Aorta (tissue), 5 donors: Measurements from ENCODE around the gene PTPN7. TPM values are rescaled to one million over a fixed set of nuclear protein-coding genes. Genes with fewer than 3 reads are reported as not detected.
"Not testable (repeated sequence)": the region's sequence is repeated elsewhere in the genome, so short reads cannot be mapped to it uniquely, and the experiment has no call there.

Experiments used
- ATAC-seq: fragments of 200-7000 bp; cut with Tn5 transposase; one replicate; pipeline ENCODE4 v1.9.1; 2022; ENCODE audit warnings: moderate library complexity; ENCODE audit not compliant: low FRiP score
- DNase-seq, 2 donors: peaks; one replicate each; pipeline ENCODE4 v3.0.0-alpha.2; 2020
- H3K27ac ChIP-seq, 2 donors: one replicate each; pipeline ENCODE4 v1.5.1; 2013; ENCODE audit warnings: low read length in 2 of 2, mild to moderate bottlenecking in 2 of 2, moderate library complexity in 2 of 2, control low read depth in 1 of 2, inconsistent platforms in 1 of 2, low read depth in 1 of 2
- H3K27me3 ChIP-seq, 2 donors: one replicate each; pipeline ENCODE4 v1.6.1; 2013; ENCODE audit warnings: control low read depth in 1 of 2, low read length in 1 of 2, mild to moderate bottlenecking in 1 of 2, moderate library complexity in 1 of 2; ENCODE audit not compliant: insufficient read depth in 2 of 2, control insufficient read depth in 1 of 2
- H3K36me3 ChIP-seq, 2 donors: one replicate each; pipeline ENCODE4 v1.6.1; 2013; ENCODE audit warnings: control low read depth in 1 of 2, low read length in 1 of 2, mild to moderate bottlenecking in 1 of 2; ENCODE audit not compliant: insufficient read depth in 2 of 2, control insufficient read depth in 1 of 2
- H3K4me1 ChIP-seq, 2 donors: one replicate each; pipeline ENCODE4 v1.6.1; 2013; ENCODE audit warnings: low read length in 2 of 2, control low read depth in 1 of 2, mild to moderate bottlenecking in 1 of 2, moderate library complexity in 1 of 2; ENCODE audit not compliant: insufficient read depth in 2 of 2, control insufficient read depth in 1 of 2
- H3K4me3 ChIP-seq, 2 donors: one replicate each; pipeline ENCODE4 v1.5.1; 2013; ENCODE audit warnings: low read length in 2 of 2, control low read depth in 1 of 2, mild to moderate bottlenecking in 1 of 2
- H3K9me3 ChIP-seq: one replicate; pipeline ENCODE4 v1.6.1; 2013; ENCODE audit warnings: mild to moderate bottlenecking, low read length; ENCODE audit not compliant: control insufficient read depth
- WGBS, 2 donors: extraction: QIAGEN DNeasy Blood & Tissue Kit; methylation state at CpG; one replicate each; pipeline ENCODE4 v1.1.7; 2013; 5-methylcytosine and 5-hydroxymethylcytosine counted together
- intact Hi-C, 2 donors: fragments of 100-400 bp; cut with DNase I; formaldehyde crosslinking; loops; one replicate each; pipeline versions ENCODE4 v1.14.2 to v1.15.0; 2022
- polyA plus RNA-seq, 2 donors: library from polyadenylated mRNA; stranded (reverse); fragments of 200-250 nt; gene quantifications; one replicate each; pipeline ENCODE4 v1.2.3, GENCODE V29; 2013
- total RNA-seq, 2 donors: library from RNA; stranded (reverse); fragmentation: NEBNext Ultra II Directional; extraction: Animal tissue kit (Norgen Biotek cat#: 25700); gene quantifications; one replicate each; pipeline ENCODE4 v1.2.1, GENCODE V29; 2021
- donor health status: healthy with polysubstance abuse.
- donor health status: Bipolar disorder and iron deficiency.
- donor health status: DM: no; HTN: no; CAD: no.
- donor health status: DM: no; HTN: no; CAD: no.
- donor health status: DM: yes; HTN: yes; CAD: no.

Gene PTPN7
- total and polyA plus RNA-seq, 4 donors = 0.33 to 5.7 (median 3.4) TPM

DNA sequence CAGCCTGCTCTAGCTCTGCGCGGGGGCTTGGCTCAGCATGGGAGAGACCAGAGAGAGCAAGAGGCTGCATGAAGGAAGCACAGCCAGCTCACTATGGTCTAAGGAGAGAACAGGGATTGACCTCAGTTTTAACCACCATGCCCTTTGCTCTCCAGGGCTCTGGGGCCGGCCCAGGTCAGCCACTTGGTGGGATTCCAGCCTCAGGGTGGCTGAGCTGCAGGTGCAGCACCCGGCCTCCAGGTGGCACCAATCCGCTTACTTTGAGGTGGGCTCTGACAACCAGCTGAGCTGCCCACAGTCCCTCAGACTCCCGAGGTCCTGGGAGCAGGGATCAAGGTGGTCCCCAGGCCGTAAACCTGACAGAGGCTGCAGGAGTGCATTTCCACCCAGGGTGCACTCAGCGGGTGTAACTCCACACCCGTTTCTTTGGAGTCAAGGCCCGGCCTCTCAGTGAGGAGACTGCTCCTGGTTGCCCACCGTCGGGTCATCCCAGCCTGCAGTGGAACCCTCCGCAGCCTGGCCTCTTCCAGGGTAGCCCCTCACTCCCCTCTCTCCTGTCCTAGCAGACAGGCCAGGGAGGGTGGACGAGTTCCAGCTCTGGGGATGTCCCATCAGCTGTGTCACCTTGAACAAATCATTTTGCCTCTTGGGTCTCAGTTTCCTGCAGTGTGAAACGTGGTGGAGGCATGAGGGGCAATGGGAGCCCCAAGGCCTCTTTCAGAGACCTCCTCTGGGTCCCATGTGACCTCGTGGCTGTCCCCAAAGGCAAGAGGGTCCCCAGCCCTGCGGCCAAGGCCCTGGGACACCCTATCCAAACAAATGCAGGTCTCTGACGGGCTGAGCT, 32.6 kb upstream of the PTPN7 start:
- Histone ChIP-seq H3K9me3 (no peaks in the 10 kb centered on the region), H3K27me3 (no peaks in the 10 kb centered on the region), H3K4me3 (peak overlapping the region; percentile 64 to 89), H3K27ac (peak overlapping the region in 1 of 2 donors; percentile 84), H3K36me3 (no peaks in the 10 kb centered on the region), H3K4me1 (no peaks in the 10 kb centered on the region)
- DNase-seq (peak; percentile 67 to 90), ATAC-seq (peak; percentile 79)
- 11 to 14% methylated on average over 18 of the region's 18 CpGs for WGBS, 2 donors
- intact Hi-C loops = loop anchor here (1.0 to 2.0 kb wide), 3 partner anchors 14 to 122 kb away; no protein-coding TSS in a partner anchor

GRCh38 chr1:202191391-202191790, 31.0 kb upstream of the PTPN7 start:
- H3K4me1 ChIP-seq, H3K27ac ChIP-seq, H3K4me3 ChIP-seq, DNase-seq, H3K27me3 ChIP-seq, ATAC-seq, H3K36me3 ChIP-seq, intact Hi-C loops, H3K9me3 ChIP-seq: not testable (repeated sequence)
- 87 to 90% methylated on average over 6 to 24 of the region's 33 CpGs for WGBS, 2 donors

DNA sequence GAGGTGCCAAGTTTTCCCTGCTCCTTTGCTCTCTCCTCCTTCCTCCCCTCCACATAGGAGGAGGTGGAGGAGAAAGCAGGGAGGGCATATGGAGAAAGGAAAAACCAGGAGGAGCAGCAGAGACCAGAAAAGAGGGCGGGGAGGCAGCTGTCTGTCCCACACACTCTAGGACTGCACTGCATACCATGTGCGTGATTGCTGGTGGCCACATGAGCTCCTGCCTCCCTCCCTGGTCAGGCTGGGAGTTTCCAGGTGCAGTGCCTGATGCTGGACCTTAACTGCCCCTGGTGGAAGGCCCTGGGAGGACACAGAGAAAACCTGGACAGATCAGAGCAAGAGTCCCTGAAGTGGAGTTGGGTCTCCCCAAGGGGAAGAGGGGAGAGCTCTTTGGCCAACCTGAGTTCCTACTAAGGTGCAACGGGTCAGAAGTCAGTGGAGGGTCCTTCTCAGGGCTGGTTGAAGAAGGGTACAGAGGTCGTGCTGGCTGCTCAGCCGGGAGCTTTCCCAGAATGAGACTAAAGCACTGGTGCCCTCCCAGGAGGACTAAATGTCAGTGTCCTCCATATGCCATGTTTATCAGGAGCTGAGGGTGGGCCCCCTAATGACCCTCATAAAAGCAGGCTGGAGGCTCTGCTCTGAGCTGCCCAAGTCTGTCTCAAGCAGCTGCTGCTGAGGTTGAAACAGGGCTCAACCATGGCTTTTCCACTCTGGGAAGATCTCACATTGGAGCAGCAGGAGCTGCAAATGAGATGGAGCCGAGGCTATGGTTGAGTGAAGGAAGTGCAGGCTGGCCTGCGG, 29.7 kb upstream of the PTPN7 start:
- H3K4me1 ChIP-seq = no peaks in the 10 kb centered on the region
- no peak for ATAC-seq
- DNase-seq = no peak
- intact Hi-C loops = loop anchor here (5.0 kb wide), 1 partner anchor 527 kb away; no protein-coding TSS in a partner anchor
- H3K27me3 ChIP-seq = no peaks in the 10 kb centered on the region
- H3K36me3 ChIP-seq = no peaks in the 10 kb centered on the region
- WGBS, 2 donors = 89 to 90% methylated on average over 7 of the region's 7 CpGs
- no peak overlapping the region for H3K27ac ChIP-seq
- no peak overlapping the region for H3K4me3 ChIP-seq
- H3K9me3 ChIP-seq = no peaks in the 10 kb centered on the region

GRCh38 chr1:202189001-202189790, 28.8 kb upstream of the PTPN7 start:
- H3K27me3 ChIP-seq = no peaks in the 10 kb centered on the region
- peak; percentile 84 to 95 for DNase-seq

DNA sequence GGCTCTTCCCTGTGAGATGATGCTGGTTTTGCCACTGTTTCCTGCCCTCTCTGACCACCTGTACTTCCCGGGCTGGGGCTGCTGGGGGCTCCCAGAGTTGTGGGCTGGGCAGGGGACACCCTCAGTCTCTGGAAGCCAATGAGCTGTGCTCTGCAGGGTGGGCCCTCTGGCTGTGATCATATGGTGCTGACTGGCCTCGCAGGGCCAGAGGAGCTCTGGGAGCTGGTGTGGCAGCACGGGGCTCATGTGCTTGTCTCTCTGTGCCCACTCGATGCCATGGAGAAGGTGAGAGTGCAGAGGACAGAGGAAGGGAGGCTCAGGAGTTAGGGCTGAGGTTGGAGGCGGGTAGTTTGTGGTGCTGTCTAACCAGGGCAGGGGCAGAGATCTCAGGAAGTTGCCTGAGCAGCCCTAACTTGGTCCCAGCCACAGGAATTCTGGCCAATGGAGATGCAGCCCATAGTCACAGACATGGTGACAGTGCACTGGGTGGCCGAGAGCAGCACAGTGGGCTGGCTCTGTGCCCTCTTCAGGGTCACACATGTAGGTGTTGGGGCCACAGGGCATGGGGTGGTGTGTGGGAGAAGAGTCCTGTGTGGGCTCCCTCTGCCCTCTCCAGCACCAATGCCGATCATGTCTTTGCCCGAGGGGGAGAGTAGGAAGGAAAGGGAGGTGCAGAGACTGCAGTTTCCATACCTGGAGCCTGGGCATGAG, 27.4 kb upstream of the PTPN7 start:
- intact Hi-C loops = loop anchor here (5.0 kb wide), 1 partner anchor 529 kb away; no protein-coding TSS in a partner anchor
- Histone ChIP-seq H3K4me1 (no peaks in the 10 kb centered on the region), H3K27me3 (no peaks in the 10 kb centered on the region), H3K4me3 (no peak overlapping the region), H3K36me3 (no peaks in the 10 kb centered on the region), H3K9me3 (no peaks in the 10 kb centered on the region), H3K27ac (no peak overlapping the region)
- ATAC-seq = no peak
- 73 to 74% methylated on average over 8 of the region's 8 CpGs for WGBS, 2 donors
- no peak for DNase-seq

More at GRCh38 chr1:202189001-202189790, 28.8 kb upstream of the PTPN7 start:
- H3K4me1 ChIP-seq = no peaks in the 10 kb centered on the region
- H3K36me3 ChIP-seq = no peaks in the 10 kb centered on the region
- H3K9me3 ChIP-seq = no peaks in the 10 kb centered on the region
- intact Hi-C loops = loop anchor here (5.0 kb wide), 1 partner anchor 528 kb away; no protein-coding TSS in a partner anchor
- H3K4me3 ChIP-seq = no peak overlapping the region
- no peak overlapping the region for H3K27ac ChIP-seq
- ATAC-seq = peak; percentile 72
- WGBS, 2 donors = 56 to 58% methylated on average over 20 of the region's 20 CpGs

GRCh38 chr1:202187041-202187671, 26.8 kb upstream of the PTPN7 start:
- Histone ChIP-seq H3K4me1 (no peaks in the 10 kb centered on the region), H3K27me3 (no peaks in the 10 kb centered on the region), H3K36me3 (no peaks in the 10 kb centered on the region), H3K9me3 (no peaks in the 10 kb centered on the region), H3K4me3 (no peak overlapping the region), H3K27ac (no peak overlapping the region)
- DNase-seq = no peak
- WGBS, 2 donors = 26 to 34% methylated on average over 8 of the region's 8 CpGs
- no peak for ATAC-seq
- intact Hi-C loops = loop anchor here (5.0 kb wide), 1 partner anchor 530 kb away; no protein-coding TSS in a partner anchor

- ATAC-seq (no peak), DNase-seq (no peak)
- 92 to 94% methylated on average over 7 of the region's 7 CpGs for WGBS, 2 donors
- intact Hi-C loops = loop anchor here (5.0 kb wide), 1 partner anchor 531 kb away; no protein-coding TSS in a partner anchor
- no peaks in the 10 kb centered on the region for H3K27me3 ChIP-seq
- H3K36me3 ChIP-seq = no peaks in the 10 kb centered on the region
- no peak overlapping the region for H3K27ac ChIP-seq
- H3K4me3 ChIP-seq = no peak overlapping the region
- H3K9me3 ChIP-seq = no peaks in the 10 kb centered on the region
- no peaks in the 10 kb centered on the region for H3K4me1 ChIP-seq
Observed at GRCh38 chr1:202186327-202186726, 25.9 kb upstream of the PTPN7 start.
